Thyroid gland (tissue), 4 donors: ENCODE measurements around the gene LYVE1.

Experiments
- CTCF ChIP-seq, 6 experiments: fragments of 200-600 bp in 3 of 6; fragments of 450-650 bp in 3 of 6; sonication (generic) in 3 of 6; IDR thresholded peaks; one replicate each; pipeline ENCODE4 v1.5.1; 2016 to 2019; ENCODE audit warnings: antibody characterized with exemption in 6 of 6, mild to moderate bottlenecking in 2 of 6, inconsistent platforms in 1 of 6, moderate library complexity in 1 of 6
- POLR2A ChIP-seq, 2 donors: fragments of 450-650 bp; IDR thresholded peaks; one replicate each; pipeline ENCODE4 v1.6.1; 2017; ENCODE audit warnings: antibody characterized with exemption in 2 of 2, mild to moderate bottlenecking in 2 of 2, moderate library complexity in 1 of 2

DNA sequence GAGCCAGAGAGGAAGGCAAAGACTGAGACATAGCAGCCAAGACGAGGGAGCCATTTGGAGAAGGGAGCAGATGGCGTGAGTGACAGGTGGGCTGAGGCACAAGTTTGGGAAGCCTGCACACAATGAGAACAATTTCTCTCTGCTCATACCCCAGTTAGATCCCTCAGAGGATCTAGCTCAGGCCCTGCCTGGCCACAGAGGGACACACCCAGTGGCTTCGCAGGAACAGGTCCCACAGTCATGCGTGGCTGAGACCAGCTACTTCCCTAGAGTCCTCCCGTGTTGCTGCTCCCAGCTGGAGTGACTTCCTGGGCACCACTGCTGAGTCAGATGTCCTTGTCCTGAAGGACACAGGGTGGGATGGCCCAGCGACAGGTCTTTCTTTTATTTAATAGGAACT, 33.4 kb upstream of the LYVE1 start:
- TF ChIP-seq CTCF (IDR thresholded peaks at IDR 0.05): no peak
- TF ChIP-seq POLR2A (IDR thresholded peaks at IDR 0.05): no peak
